ENCODE results near the gene UNC45A. TPM values are rescaled to one million over a fixed set of nuclear protein-coding genes. Genes with fewer than 3 reads are reported as not detected.

The UNC45A gene
- polyA plus RNA-seq, 1 donor = 27.1 TPM

DNA sequence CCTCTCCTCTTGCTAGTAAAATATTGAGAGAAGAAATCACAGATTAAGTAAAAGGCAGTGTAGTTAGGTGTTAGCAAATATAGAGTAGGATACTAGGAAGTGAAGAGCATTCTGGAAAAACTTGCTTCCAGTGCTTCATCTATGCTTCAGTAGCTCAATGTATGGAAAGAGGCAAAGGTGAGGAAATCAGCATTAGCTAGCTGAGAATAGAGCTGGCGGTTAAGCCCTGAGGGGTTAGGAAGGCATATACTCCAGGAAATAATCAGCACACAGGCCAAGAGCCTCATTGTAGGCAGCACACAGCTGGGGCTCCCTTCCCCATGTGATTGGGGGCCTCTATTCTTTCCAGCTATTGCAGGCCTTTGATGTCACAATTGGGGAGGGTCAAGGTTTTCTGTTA is 33.3 kb downstream of the UNC45A start:
- no peak for DNase-seq

DNA sequence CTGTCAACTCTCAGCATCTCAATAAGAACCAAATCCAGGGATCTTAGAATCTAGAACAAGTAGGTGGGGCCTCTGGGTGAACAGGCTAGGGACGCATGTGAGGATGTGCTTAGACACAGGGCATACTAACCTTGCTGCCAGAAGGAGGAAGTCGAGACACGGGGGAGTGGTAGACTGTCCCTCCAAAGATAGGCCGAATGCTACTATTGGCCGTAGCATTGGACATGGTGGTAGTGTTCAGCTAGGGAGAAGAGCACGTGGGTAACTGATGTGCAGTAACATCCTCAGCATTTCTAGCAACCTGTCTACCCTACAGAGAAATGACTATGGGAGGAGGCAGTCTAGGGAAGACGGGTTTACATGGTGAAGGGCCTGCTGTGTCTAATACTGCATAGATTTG is 35.2 kb downstream of the UNC45A start:
- DNase-seq = no peak

DNA sequence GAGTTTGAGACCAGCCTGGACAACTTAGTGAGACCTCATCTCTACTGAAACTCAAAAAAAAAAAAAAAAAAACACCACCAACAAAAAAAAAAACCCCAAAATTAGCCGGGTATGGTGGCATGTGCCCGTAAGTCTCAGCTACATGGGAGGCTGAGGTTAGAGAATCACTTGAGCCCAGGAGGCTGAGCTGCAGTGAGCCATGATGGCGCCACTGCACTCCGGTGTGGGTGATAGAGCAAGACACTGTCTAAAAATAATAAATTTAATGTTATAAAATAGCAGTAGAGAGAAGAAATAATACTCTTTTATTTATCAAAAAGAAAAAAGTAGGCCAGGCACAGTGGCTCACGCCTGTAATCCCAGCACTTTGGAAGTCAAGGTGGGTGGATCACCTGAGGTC is 37.0 kb downstream of the UNC45A start:
- no peak for DNase-seq

DNA sequence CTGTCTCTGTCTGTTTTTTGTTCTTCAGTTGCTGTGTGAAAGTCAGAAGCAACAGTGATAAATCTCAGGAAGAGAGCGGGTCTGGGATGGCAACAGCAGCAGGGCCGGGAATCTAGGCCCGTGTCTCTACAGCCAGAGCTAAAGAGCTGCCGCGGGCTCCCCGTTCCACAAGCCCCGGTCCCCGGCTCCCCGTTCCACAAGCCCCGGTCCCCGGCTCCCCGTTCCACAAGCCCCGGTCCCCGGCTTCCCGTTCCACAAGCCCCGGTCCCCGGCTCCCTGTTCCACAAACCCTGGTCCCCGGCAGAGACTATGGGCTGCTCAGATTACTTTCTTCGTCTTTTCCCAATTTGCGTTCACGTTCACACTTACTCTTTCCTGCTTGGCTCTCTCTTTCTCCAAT is 39.1 kb downstream of the UNC45A start:
- no peak for DNase-seq

DNA sequence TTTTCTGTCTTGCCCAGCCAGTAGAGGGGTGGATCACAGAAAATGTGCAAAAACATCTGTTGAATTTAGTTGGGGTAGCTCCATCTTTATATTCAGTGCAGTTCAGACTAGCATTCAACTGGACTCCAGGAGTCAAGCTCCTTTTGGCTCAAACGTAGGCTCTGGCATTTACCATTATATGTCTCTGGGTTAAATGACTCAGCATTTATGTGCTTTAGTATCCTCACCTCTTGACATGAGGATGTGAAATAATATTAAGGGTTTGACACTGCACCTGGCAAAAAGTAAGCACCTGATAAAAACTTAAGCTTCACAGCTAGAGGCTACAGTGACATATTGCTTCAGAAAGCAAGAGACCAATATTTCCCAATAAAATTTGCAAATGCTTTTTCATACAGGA is 44.5 kb downstream of the UNC45A start:
- no peak for DNase-seq

DNA sequence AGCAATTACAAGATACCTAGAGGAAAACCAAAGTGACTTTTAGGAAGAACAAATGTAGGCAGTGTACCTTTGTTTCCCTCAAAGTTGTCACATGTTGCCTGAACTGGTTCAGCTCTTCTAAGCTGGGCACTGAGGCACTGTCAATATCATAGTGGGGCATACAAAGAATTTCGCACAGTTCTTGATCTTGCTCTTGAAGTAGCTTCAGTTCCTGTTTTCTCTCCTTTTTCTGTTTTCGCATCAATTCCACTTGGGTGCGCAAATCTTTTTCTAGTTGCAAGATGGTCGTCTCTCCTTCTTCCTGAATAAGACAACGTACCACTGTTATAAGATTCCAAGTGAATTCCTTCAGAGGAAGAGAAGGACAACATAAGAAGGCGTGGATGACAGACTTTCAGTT is 46.6 kb downstream of the UNC45A start:
- DNase-seq = no peak

DNA sequence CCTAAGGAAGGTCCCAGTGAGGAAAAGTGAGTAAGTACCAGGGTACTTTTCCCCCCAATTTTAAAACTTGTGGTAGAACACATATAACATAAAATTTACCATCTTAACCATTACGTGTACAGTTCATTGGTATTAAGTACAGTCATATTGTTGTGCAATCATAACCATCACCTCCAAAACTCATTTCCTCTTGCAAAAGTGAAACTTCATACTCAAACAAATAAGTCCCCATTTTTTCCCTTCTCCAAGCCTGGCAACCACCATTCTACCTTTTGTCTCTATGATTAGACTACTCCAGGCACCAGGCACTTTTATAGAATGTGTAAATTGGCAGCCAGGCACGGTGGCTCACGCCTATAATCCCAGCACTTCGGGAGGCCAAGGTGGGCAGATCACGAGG is 47.0 kb downstream of the UNC45A start:
- DNase-seq = no peak

DNA sequence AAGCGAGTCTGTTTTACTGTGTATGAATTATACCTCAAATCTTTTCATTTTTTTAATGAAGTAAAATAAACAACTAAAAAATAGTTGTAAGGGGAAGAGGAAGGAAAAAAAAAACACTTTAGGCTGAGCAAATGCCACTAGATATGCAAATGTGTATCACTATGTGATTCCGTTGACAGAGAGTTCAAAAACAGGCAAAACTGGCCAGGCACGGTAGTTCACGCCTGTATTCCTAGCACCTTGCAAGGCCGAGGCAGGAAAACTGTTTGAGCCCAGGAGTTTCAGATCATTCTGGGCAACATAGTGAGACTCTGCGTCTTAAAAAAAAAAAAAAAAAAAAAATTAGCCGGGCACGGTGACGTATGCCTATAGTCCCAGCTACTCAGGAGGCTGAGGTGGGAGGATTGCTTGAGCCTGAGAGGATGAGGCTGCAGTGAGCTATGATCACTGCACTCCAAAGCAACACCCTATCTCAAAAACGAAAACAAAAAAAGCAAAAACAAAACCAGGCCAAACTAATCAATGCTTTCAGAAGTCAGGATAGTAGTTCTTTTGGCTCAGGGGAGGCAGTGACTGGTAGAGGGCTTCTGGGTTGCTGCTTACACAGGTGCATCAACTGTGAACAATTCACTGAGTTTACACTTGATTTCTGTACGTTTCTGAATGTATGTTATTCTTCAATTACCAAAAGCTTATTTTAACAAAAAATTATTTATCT is 51.9 kb downstream of the UNC45A start:
- DNase-seq = no peak

DNA sequence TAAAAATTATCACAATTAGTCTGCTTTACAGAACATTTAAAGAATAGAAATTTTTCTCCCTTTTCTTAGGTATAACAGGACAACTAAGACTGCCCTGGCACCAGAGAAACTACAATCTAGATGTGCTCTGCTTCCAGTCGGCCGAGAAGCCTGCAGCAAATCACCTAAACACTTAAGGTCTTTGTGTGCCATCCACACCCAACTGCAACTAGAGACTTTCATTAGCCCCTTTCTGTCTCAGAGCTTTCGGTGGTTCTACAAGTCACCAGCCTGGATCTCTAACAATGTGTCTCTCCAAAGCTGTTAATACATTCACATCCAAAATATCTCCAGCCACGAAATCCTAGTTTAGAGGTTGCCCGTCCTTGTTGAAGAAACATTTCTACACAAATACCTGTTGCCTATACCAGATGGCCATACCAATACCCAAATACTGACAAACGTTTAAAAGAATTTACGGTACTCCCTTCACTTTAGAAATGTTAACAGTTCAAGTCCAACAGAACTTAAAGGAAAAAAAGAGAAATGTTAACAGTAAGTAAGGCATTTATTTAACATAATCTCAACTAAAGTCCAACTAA is 52.6 kb downstream of the UNC45A start:
- DNase-seq = no peak

DNA sequence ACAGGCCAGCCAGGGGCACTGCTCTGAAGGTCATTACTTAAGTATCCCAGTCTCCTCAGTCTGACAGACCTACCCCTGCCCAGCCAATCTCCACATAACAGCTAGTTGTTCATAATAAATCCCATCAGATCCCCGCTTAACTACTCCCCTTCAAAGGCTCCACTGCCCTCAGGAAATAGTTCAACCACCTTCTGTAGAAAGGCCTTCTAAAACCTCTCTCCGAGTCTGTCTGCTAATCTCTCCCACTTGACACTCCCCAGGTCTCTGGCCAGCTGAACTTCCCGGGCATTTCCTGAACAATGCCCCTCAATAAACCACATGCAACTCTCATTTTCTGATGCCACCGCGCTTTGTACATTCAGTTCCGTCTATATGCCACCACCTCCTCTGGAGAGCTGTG is 53.2 kb downstream of the UNC45A start:
- DNase-seq = no peak

DNA sequence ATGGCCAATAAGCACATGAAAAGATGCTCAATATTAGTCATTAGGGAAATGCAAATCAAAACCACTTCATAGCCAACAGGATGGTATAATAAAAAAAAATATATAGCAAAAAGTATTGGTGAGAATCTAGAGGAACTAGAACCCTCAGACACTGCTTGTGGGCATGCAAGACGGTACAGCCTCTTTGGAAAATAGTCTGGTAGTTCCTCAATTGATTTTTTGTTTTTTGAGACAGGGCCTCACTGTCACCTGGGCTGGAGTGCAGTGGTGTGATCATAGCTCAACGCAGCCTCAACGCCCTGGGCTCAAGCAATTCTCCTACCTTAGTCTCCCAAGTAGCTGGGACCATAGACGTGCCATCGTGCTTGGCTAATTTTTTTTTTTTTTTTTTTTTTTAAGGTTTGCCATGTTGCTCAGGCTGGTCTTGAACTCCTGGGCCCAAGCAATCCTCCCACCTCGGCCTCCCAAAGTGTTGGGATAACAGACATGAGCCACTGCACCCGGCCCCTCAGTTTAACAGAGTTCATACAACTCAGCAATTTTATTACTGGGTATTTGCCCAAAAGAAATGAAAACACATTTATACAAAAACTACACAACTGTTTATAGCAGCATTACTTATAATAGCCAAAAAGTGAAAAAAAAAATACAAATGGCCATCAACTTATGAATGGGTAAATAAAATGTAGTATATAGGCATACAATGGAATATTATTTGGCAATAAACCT is 54.1 kb downstream of the UNC45A start:
- no peak for DNase-seq

DNA sequence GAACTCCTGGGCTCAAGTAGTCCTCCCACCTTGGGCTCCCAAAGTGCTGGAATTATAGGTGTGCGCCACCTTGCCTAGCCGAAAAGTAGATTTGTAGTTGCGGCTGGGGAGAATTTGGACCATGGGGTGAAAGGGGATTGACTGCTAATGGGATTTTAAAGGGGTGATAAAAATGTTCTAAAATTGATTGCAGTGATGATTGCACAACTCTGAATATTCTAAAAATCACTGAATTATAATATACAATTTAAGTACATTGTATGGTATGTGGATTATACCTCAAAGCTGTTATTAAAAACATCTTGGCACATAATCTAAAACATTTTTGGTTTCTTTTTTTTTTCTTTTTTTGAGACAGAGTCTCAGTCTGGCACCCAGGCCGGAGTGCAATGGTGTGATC is 55.4 kb downstream of the UNC45A start:
- DNase-seq = no peak

DNA sequence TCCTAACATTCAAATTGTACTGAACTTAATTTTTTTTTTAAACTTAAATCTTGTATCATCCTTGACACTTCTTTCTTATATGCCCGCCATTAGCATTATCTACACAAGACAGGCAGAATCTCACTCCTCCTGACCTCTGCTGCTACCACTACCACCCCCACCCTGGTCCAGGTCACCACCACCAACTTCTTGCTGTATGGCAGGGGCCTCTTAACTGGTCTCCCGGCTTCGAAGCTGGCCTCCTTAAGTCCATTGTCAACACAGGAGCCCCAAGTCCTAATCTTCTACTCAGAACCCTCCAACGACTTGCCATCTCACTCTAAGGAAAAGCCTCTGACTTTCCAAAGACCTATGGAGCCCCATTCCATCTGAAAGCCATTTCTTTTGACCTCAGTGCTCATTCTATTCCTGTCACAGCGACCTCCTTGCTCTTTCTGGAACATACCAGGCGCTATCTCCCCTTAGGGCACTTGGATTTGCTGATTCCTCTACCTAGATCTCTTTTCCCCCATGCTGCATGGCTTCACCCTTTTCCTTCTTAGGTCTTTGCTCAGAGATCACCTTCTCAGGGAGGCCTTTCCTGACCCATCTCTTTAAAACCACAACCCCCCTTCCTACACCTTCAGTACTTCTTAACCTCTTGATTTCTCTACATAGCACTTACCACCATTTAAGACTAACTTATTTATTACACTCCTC is 56.7 kb downstream of the UNC45A start:
- DNase-seq = no peak

DNA sequence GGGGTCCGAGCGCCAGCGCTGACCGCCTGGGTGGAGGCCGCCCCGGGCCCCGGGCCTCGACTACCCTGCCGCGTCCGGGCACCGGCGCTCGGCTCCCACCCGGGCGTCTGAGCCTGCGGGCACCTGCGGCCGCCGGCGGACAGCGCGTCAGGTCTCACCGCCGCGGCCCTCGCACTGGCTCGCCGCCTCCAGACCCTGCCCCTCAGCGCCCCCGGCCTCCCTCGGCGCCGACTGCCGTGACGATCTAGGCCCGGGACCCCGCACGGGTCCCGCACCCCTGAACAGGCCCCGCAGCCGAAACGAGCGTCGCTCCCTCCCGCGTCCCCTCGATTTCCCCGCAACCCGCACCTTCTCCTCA is 59.0 kb downstream of the UNC45A start:
- no peak for DNase-seq

DNA sequence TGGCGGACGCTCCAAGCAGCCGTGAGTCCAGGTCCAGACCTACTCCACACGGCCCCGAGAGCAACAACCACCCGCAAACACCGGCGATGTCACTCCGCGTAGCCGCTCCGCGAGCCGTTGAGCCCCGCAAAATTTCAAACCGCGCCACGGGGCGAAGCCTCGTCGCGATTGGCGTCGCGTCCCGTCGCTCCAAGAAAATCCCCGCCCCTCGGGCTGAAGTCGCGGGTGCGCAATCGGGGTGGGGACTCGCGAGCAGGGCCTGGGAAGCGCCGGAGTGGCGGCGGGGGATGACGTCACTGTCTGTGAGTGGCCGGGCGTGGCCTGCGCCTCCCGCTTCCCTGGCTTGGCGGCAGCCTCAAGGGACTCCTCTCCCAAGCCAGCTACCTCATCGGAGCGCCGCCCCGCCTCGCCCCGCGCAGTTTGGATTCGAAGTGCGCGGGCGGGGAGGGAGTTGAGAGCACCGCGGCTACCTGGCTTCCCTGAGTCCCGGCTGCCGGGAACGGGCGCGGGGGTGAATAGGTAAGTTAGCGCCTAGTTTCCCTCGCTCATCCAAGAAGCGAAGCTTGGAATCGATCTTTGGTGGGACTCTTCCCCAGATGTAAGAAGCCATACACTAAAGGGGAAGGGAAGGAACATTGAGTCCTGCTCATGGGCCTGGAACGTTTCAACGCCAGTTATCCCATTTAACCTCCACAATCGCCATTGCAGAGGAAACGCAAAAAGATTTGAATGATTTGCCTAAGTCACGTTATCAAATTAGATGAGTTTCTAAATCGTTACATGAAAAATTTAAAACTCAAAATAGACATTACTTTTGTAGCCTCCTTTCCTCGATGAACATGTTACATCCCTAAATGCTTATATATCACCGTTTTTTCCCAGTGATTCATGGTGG is 59.6 kb downstream of the UNC45A start, which contains the start of gene PRC1:
PRC1 (minus strand) TSS at position 119 of the 895 bp plus-strand sequence; CDS start at position 1, 118 bp downstream.
- peak; percentile 97 for DNase-seq

DNA sequence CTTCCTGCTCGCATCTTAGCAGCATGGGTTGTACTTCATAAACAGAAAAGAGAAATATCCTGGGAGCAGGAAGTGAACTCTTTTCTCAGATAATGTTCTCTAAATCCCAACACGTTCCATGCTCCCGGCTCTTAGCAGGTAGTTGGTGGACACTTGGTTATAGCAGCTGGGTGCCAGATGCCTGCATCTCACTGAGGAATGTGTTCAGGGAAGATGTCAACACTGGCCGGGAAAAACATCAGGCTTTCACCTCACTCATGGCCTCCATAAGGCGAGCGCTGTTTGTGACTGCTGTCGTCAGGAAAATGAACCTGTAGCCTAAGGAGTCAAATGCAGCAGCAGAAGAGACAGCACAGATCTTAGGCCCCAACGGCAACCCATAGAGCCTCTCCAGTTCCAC is 63.7 kb downstream of the UNC45A start:
- no peak for DNase-seq

DNA sequence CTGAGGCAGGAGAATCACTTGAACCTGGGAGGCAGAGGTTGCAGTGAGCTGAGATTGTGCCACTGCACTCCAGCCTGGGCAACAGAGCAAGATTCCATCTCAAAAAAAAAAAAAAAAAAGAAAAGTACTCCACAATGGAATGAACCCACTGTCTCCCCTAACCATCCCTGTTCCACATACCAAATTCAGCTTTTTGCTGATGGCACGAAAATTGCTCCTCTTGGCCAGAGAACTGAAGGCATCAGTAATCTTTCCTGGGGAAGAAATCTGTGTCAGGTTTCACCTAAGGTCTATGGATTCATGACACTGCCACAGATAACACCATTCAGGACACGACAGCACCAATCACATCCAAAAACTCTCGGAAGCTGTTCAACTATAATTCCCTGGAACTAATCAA is 66.1 kb downstream of the UNC45A start:
- DNase-seq = no peak

Other genes starting within 250 kb of the UNC45A start
- gene BLM, start 217.9 kb upstream of the UNC45A start, polyA plus RNA-seq (ENCODE audit: insufficient read length) = 3.7 TPM
- 35.3 TPM for gene FURIN, start 66.7 kb upstream of the UNC45A start, polyA plus RNA-seq (ENCODE audit: insufficient read length)
- gene FES, start 50.8 kb upstream of the UNC45A start, polyA plus RNA-seq (ENCODE audit: insufficient read length) = 16.4 TPM
- 39.8 TPM for gene MAN2A2, start 32.0 kb upstream of the UNC45A start, polyA plus RNA-seq (ENCODE audit: insufficient read length)
- gene HDDC3, start 2.7 kb upstream of the UNC45A start, polyA plus RNA-seq (ENCODE audit: insufficient read length) = 10.4 TPM
- 14.1 TPM for gene RCCD1, start 19.6 kb downstream of the UNC45A start, polyA plus RNA-seq (ENCODE audit: insufficient read length)
- 37.9 TPM for gene PRC1, start 59.2 kb downstream of the UNC45A start, polyA plus RNA-seq (ENCODE audit: insufficient read length)
- 13.8 TPM for gene VPS33B, start 87.3 kb downstream of the UNC45A start, polyA plus RNA-seq (ENCODE audit: insufficient read length)
- gene SV2B, start 165.0 kb downstream of the UNC45A start, polyA plus RNA-seq (ENCODE audit: insufficient read length) = 3.9 TPM